NB4 (cell line): ENCODE data around the gene TREM2.

Source experiments
- MYC ChIP-seq: IDR thresholded peaks from 2 replicates; pipeline ENCODE4 v1.6.1; 2011; ENCODE audit warnings: low read depth, low read length
- POLR2A ChIP-seq: IDR thresholded peaks from 2 replicates; pipeline ENCODE4 v1.6.1; 2011; ENCODE audit warnings: mild to moderate bottlenecking; ENCODE audit not compliant: insufficient read length; ENCODE audit errors: extremely low read depth
- TF ChIP-seq, protein P1 (sequence below): IDR thresholded peaks from one replicate; pipeline ENCODE4 v1.5.1; 2012; ENCODE audit warnings: low read depth, low read length
- TF ChIP-seq, protein P2 (sequence below): IDR thresholded peaks from 2 replicates; pipeline ENCODE4 v1.6.1; 2011; ENCODE audit warnings: low read depth, low read length

DNA sequence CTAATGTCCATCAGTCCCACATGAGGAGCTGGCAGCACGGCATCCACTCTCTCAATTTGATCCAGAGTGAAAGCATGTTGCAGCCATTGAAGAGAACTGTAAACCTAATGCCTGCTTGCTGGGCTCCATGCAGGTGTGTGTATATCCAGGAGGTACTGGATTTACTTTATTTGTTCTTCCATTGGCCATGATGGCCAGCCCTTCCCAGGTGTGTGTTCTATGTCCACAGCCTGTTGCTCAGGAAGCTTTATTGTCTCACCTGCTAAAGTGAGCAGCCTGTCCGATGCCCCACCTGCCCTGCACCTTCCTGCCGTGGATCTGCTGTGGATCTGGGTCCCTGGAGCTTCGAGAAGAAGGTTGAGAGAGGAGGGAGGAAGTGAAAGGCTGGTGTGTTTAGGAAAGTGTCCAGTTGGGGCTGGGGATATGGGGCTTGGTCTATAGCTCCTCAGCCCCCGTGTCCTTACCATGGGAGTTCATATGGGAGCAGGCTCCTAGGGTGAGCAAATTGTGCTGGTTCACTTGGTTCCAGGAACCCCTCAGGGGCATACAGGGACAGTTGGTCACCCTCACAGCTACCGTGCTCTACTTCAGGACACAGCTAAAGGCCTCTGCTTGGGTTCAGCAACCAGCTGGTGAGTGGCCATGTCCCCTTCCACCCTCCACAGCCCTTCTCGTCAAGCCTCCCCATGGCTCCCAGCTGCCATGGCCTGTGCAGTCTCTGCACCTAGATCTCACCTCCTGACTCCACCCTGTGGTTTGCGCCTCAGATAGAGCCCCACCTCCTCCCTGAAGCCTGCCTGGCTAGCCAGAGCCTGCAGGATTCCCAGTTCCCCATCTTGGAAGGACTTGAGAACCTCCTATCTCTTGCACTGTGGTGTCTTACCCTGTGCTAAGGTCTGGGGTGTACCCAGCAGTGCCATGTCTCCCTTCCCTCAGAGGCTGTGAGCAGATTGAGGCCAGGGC lies 25.3 kb upstream of the TREM2 start:
- TF ChIP-seq, protein P1, sequence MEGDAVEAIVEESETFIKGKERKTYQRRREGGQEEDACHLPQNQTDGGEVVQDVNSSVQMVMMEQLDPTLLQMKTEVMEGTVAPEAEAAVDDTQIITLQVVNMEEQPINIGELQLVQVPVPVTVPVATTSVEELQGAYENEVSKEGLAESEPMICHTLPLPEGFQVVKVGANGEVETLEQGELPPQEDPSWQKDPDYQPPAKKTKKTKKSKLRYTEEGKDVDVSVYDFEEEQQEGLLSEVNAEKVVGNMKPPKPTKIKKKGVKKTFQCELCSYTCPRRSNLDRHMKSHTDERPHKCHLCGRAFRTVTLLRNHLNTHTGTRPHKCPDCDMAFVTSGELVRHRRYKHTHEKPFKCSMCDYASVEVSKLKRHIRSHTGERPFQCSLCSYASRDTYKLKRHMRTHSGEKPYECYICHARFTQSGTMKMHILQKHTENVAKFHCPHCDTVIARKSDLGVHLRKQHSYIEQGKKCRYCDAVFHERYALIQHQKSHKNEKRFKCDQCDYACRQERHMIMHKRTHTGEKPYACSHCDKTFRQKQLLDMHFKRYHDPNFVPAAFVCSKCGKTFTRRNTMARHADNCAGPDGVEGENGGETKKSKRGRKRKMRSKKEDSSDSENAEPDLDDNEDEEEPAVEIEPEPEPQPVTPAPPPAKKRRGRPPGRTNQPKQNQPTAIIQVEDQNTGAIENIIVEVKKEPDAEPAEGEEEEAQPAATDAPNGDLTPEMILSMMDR, result no peak
- TF ChIP-seq POLR2A (no peak), MYC (no peak)
- TF ChIP-seq, protein P2, sequence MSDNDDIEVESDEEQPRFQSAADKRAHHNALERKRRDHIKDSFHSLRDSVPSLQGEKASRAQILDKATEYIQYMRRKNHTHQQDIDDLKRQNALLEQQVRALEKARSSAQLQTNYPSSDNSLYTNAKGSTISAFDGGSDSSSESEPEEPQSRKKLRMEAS, result no peak
